Kidney glomerular epithelial cell (primary cell): Measurements from ENCODE around the gene COQ8A.
"Not testable (repeated sequence)": the region's sequence is repeated elsewhere in the genome, so short reads cannot be mapped to it uniquely, and the experiment has no call there.

Experiments
- DNase-seq: peaks from one replicate; lab custom pipeline; 2025; lab: John Stamatoyannopoulos, UW

Gene COQ8A

GRCh38 chr1:226953175-226953800 lies 13.2 kb downstream of the COQ8A start:
- no peak for DNase-seq

- DNase-seq: no peak
These were observed 14.2 kb downstream of the COQ8A start for GRCh38 chr1:226954337-226954736.

GRCh38 chr1:226954777-226955176 lies 14.7 kb downstream of the COQ8A start:
- DNase-seq: no peak

GRCh38 chr1:226955857-226956256 lies 15.8 kb downstream of the COQ8A start:
- not testable (repeated sequence) for DNase-seq

GRCh38 chr1:226956942-226957713 lies 17.0 kb downstream of the COQ8A start:
- DNase-seq: no peak

GRCh38 chr1:226957714-226958113 lies 17.6 kb downstream of the COQ8A start:
- no peak for DNase-seq

- no peak for DNase-seq
These were observed 18.2 kb downstream of the COQ8A start for GRCh38 chr1:226958300-226958699.

GRCh38 chr1:226960256-226960655 lies 20.2 kb downstream of the COQ8A start:
- no peak for DNase-seq

- no peak for DNase-seq
These were observed 21.1 kb downstream of the COQ8A start for GRCh38 chr1:226960944-226961765.

GRCh38 chr1:226962421-226963391 lies 22.6 kb downstream of the COQ8A start:
- no peak for DNase-seq

- no peak for DNase-seq
These were observed 24.0 kb downstream of the COQ8A start for GRCh38 chr1:226964068-226964425.

- no peak for DNase-seq
These were observed 24.8 kb downstream of the COQ8A start for GRCh38 chr1:226964611-226965486.

GRCh38 chr1:226965581-226966440 lies 25.7 kb downstream of the COQ8A start:
- no peak for DNase-seq

GRCh38 chr1:226966683-226967082 lies 26.6 kb downstream of the COQ8A start:
- no peak for DNase-seq

GRCh38 chr1:226967665-226968064 lies 27.6 kb downstream of the COQ8A start:
- DNase-seq: no peak

GRCh38 chr1:226971765-226972164 lies 31.7 kb downstream of the COQ8A start:
- DNase-seq: no peak

- DNase-seq: no peak
These were observed 32.8 kb downstream of the COQ8A start for GRCh38 chr1:226972931-226973330.

- no peak for DNase-seq
These were observed 33.3 kb downstream of the COQ8A start for GRCh38 chr1:226973371-226973897.

GRCh38 chr1:226973898-226974543 lies 33.9 kb downstream of the COQ8A start:
- no peak for DNase-seq
